ENCODE results near the gene HPN.

- TF ChIP-seq CTCF (IDR thresholded peaks at IDR 0.05; ENCODE audit: poor library complexity) (no peak), EZH2phosphoT487 (IDR thresholded peaks at IDR 0.05; ENCODE audit: low read depth, severe bottlenecking, unreplicated experiment) (no peak), EZH2 (IDR thresholded peaks at IDR 0.05; ENCODE audit: borderline replicate concordance) (no peak)
These were observed 18.2 kb downstream of the HPN start for GRCh38 chr19:35059799-35060091.
